Endothelial cell of umbilical vein (primary cell): ENCODE results near the gene HCFC2. TPM values are rescaled to one million over a fixed set of nuclear protein-coding genes. Genes with fewer than 3 reads are reported as not detected.

ENCODE experiments used
- BruUV-seq: library from RNA; stranded (reverse); fragments of 400-500 nt; replicated peaks from 2 replicates; lab custom pipeline; 2021; lab: Mats Ljungman, UMichigan
- CTCF ChIA-PET: fragments of 300-600, 350-600 bp; sonication (Branson Sonifier 250); formaldehyde crosslinking; loops from one replicate; lab custom pipeline; 2021; ENCODE audit warnings: antibody characterized with exemption, inconsistent platforms; lab: Charles Lee
- POLR2A ChIA-PET: fragments of 300-600, 350-600 bp; sonication (Branson Sonifier 250); formaldehyde crosslinking; loops from one replicate; lab custom pipeline; 2021; ENCODE audit warnings: antibody characterized with exemption, inconsistent platforms; lab: Charles Lee
- DNase-seq: peaks from one replicate; pipeline ENCODE4 v3.0.0-alpha.2; 2011; ENCODE audit warnings: low read depth, low spot score
- FAIRE-seq: peaks from 2 replicates; lab custom pipeline; 2011; peaks lifted over from hg19 to GRCh38; lab: Jason Lieb, UNC
- H2AFZ ChIP-seq: 2 replicates; pipeline ENCODE4 v1.6.0; 2012; ENCODE audit warnings: low read depth, low read length, control low read depth, inconsistent platforms
- H3K27ac ChIP-seq: 2 replicates; pipeline ENCODE4 v1.5.1; 2011; ENCODE audit warnings: low read depth, mild to moderate bottlenecking, control low read depth, low read length, moderate library complexity; ENCODE audit not compliant: insufficient read depth
- H3K27me3 ChIP-seq, 2 experiments: 2 replicates each; pipeline versions ENCODE4 v1.6.0 to v1.6.1; 2011; ENCODE audit warnings: low read length in 2 of 2, mixed read lengths in 1 of 2; ENCODE audit not compliant: control insufficient read depth in 2 of 2, insufficient read depth in 2 of 2
- H3K36me3 ChIP-seq, 2 experiments: 2 replicates in 1 of 2; 3 replicates in 1 of 2; pipeline ENCODE4 v1.5.1; 2011; ENCODE audit warnings: low read length in 2 of 2, mild to moderate bottlenecking in 1 of 2, moderate library complexity in 1 of 2; ENCODE audit not compliant: control insufficient read depth in 2 of 2, insufficient read depth in 2 of 2; ENCODE audit errors: extremely low read depth in 1 of 2
- H3K4me1 ChIP-seq: 3 replicates; pipeline ENCODE4 v1.5.1; 2011; ENCODE audit warnings: mild to moderate bottlenecking, low read length; ENCODE audit not compliant: control insufficient read depth, insufficient read depth; ENCODE audit errors: extremely low read depth
- H3K4me2 ChIP-seq: 2 replicates; pipeline ENCODE4 v1.6.1; 2011; ENCODE audit warnings: low read length, control low read depth, mixed read lengths; ENCODE audit not compliant: insufficient read depth
- H3K4me3 ChIP-seq, 3 experiments: fragments of 200-600 bp in 1 of 3; sonication (generic), shearing (Covaris generic) in 1 of 3; replicated peaks in 1 of 3; 2 replicates each; pipeline ENCODE4 v1.5.1; 2011 to 2016; ENCODE audit warnings: control low read depth in 3 of 3, low read length in 3 of 3, mild to moderate bottlenecking in 2 of 3, inconsistent platforms in 1 of 3, low read depth in 1 of 3, moderate library complexity in 1 of 3; ENCODE audit not compliant: insufficient read depth in 1 of 3
- H3K79me2 ChIP-seq: 2 replicates; pipeline ENCODE4 v1.6.0; 2012; ENCODE audit warnings: low read length, inconsistent platforms; ENCODE audit not compliant: control insufficient read depth, insufficient read depth
- H3K9ac ChIP-seq: replicated peaks from 2 replicates; pipeline ENCODE3; 2011; ENCODE audit warnings: low read length, control low read depth; ENCODE audit not compliant: insufficient read depth; ENCODE audit errors: extremely low read depth
- H3K9me1 ChIP-seq: replicated peaks from 3 replicates; pipeline ENCODE4 v1.6.0; 2011; ENCODE audit warnings: mild to moderate bottlenecking, low read length; ENCODE audit not compliant: control insufficient read depth, insufficient read depth; ENCODE audit errors: extremely low read depth
- H3K9me3 ChIP-seq: replicated peaks from 2 replicates; pipeline ENCODE4 v1.5.1; 2012; ENCODE audit warnings: low read length, inconsistent platforms; ENCODE audit not compliant: control insufficient read depth, insufficient read depth
- H4K20me1 ChIP-seq: replicated peaks from 2 replicates; pipeline ENCODE3; 2011; ENCODE audit warnings: mild to moderate bottlenecking, low read length; ENCODE audit not compliant: control insufficient read depth, insufficient read depth; ENCODE audit errors: extremely low read depth
- EZH2 ChIP-seq: IDR thresholded peaks from 2 replicates; pipeline ENCODE4 v1.6.1; 2012; ENCODE audit warnings: borderline replicate concordance, low read depth, mild to moderate bottlenecking, moderate library complexity, low read length, inconsistent platforms; ENCODE audit not compliant: severe bottlenecking
- FOS ChIP-seq: IDR thresholded peaks from 2 replicates; pipeline ENCODE4 v1.6.1; 2011; ENCODE audit warnings: mild to moderate bottlenecking, low read length, moderate library complexity, borderline replicate concordance; ENCODE audit not compliant: insufficient read depth
- GATA2 ChIP-seq: IDR thresholded peaks from 2 replicates; pipeline ENCODE4 v1.7.0; 2011; ENCODE audit warnings: low read depth, mild to moderate bottlenecking, moderate library complexity, mixed read lengths, low read length; ENCODE audit not compliant: insufficient read length, insufficient read depth
- JUN ChIP-seq: IDR thresholded peaks from 2 replicates; pipeline ENCODE4 v1.6.1; 2011; ENCODE audit warnings: borderline replicate concordance, low read depth; ENCODE audit not compliant: insufficient read length, insufficient read depth
- MYC ChIP-seq: IDR thresholded peaks from one replicate; pipeline ENCODE4 v1.6.1; 2011; ENCODE audit warnings: mild to moderate bottlenecking, low read depth, low read length
- POLR2A ChIP-seq: IDR thresholded peaks from 2 replicates; pipeline ENCODE4 v1.6.1; 2012; ENCODE audit warnings: low read depth, mild to moderate bottlenecking, control low read depth, low read length
- POLR2AphosphoS5 ChIP-seq: IDR thresholded peaks from 2 replicates; pipeline ENCODE4 v1.6.1; 2012; ENCODE audit warnings: low read depth, mild to moderate bottlenecking, control low read depth, low read length, moderate library complexity; ENCODE audit not compliant: insufficient read depth
- dilution Hi-C: fragments of 300-500 bp; cut with MboI; formaldehyde crosslinking; loops from one replicate; pipeline ENCODE4 v1.15.0; 2019; ENCODE audit warnings: low sequenced_read_pairs; ENCODE audit not compliant: extremely low pct_ligation_motif_present
- intact Hi-C: fragments of 100-400 bp; cut with micrococcal nuclease; formaldehyde crosslinking; loops from one replicate; pipeline ENCODE4 v1.10.0; 2022
- polyA plus RNA-seq, 4 experiments: library from polyadenylated mRNA; depleted of rRNA in 3 of 4; stranded (reverse) in 3 of 4; unstranded in 1 of 4; fragments of >200 nt; gene quantifications; 2 replicates each; pipeline versions ENCODE4 v1.2.1 to v1.2.3, GENCODE V29; 2011 to 2012; ENCODE audit warnings: missing spikeins in 1 of 4
- total RNA-seq: library from RNA; stranded (reverse); gene quantifications from 2 replicates; pipeline ENCODE4 v1.2.3, GENCODE V29; 2021
- TF ChIP-seq, protein P1 (sequence below), 2 donors: IDR thresholded peaks; 1 replicate in 1 of 2; 2 replicates in 1 of 2; pipeline ENCODE4 v1.5.1; 2011; ENCODE audit warnings: low read length in 2 of 2, mild to moderate bottlenecking in 2 of 2, moderate library complexity in 2 of 2, control low read depth in 1 of 2, inconsistent platforms in 1 of 2, low read depth in 1 of 2; ENCODE audit not compliant: insufficient read depth in 1 of 2; ENCODE audit errors: extremely low read depth in 1 of 2
- TF ChIP-seq, protein P2 (sequence below): IDR thresholded peaks from 2 replicates; pipeline ENCODE4 v1.6.1; 2011; ENCODE audit not compliant: insufficient read depth, insufficient read length

The HCFC2 gene
- total and polyA plus RNA-seq, 2 donors (not counting 3 experiments of a cell fraction or from before 2014, with no cell fraction given): 6.0 to 15.6 TPM

DNA sequence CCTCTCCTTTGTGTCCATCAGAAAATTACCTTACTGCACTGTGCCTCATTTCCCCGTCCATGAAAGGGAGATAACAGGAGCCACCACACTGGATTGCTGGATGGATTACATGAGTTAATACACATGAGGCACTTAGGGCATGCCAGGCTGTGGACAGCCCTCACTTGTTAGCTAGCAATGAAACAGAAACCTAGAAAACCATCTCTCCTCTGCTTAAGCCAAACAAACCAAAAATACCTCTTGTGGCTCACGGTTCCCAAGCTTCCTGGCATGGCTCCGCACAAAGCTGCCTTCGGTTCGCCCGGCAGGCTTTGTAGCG lies 660 bp upstream of the HCFC2 start:
- intact Hi-C loops (loop anchor here (2.0 kb wide), 2 partner anchors 99 to 107 kb away; partner anchors contain the start of gene TDG), dilution Hi-C loops (no loop called here)
- FAIRE-seq: peak; percentile 62
- peak overlapping the region; percentile 65 for H3K9ac ChIP-seq
- H3K9me1 ChIP-seq: no peaks in the 10 kb centered on the region
- POLR2A ChIA-PET: interaction anchor here (0.6 to 0.7 kb wide), 2 partner anchors 223 to 345 kb away, joined by 3 to 4 read pairs; partner anchors contain the start of gene NT5DC3
- DNase-seq: no peak
- no peaks in the 10 kb centered on the region for H4K20me1 ChIP-seq
- BruUV-seq: no TSS peak
- peak overlapping the region; percentile 97 for H2AFZ ChIP-seq
- no peaks in the 10 kb centered on the region for H3K9me3 ChIP-seq
- CTCF ChIA-PET: interaction anchor here (0.9 to 2.2 kb wide), 3 partner anchors 9 to 990 kb away, joined by 3 to 22 read pairs (median 3); no protein-coding TSS in a partner anchor
- TF ChIP-seq JUN: no peak
- no peaks in the 10 kb centered on the region for H3K27me3 ChIP-seq
- H3K4me2 ChIP-seq: peak overlapping the region; percentile 84
- H3K79me2 ChIP-seq: peaks cover 13% of the 10 kb centered on the region
- H3K4me3 ChIP-seq: peak overlapping the region; percentile 86 to 89 (median 86)
- peaks cover 0 to 2% of the 10 kb centered on the region in 2 experiments for H3K36me3 ChIP-seq
- H3K27ac ChIP-seq: peak overlapping the region; percentile 29
- peaks cover 10% of the 10 kb centered on the region for H3K4me1 ChIP-seq

DNA sequence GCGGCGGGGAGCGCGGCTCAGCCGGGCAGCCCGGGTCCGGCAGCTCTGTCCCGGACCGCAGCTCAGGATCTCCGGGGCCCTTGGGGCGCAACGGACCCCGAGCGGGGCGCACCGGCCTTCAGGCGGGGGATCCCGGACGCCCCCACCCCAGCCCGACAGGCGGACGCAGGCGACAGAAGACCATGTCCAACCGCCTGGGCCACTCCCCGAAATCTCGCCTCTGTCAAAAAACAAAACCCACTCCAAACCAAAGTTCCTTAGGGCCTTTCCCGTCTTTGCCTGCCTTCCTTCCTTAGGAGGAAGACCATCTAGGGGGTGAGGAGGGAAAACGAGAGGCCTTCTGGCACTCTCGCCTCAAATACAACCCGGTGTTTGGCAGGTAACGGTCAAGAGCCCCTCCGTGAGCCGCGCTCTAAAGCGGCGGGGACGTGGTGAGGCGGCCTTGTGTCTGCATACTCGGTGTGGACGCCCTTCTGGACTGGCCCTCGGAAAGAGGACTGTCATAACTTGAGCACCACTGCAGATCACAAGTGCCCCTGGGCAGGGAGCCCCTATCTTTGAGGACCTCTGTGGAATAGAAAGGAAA lies 604 bp downstream of the HCFC2 start:
- POLR2A ChIA-PET: interaction anchor here (0.7 to 0.9 kb wide), 2 partner anchors 73 to 135 kb away, joined by 3 read pairs; partner anchors contain the start of genes HSP90B1 and NFYB
- peak; percentile 36 for DNase-seq
- TF ChIP-seq POLR2A (no peak), JUN (no peak), FOS (no peak), GATA2 (no peak), POLR2AphosphoS5 (no peak), MYC (no peak), EZH2 (no peak)
- TF ChIP-seq, protein P1, sequence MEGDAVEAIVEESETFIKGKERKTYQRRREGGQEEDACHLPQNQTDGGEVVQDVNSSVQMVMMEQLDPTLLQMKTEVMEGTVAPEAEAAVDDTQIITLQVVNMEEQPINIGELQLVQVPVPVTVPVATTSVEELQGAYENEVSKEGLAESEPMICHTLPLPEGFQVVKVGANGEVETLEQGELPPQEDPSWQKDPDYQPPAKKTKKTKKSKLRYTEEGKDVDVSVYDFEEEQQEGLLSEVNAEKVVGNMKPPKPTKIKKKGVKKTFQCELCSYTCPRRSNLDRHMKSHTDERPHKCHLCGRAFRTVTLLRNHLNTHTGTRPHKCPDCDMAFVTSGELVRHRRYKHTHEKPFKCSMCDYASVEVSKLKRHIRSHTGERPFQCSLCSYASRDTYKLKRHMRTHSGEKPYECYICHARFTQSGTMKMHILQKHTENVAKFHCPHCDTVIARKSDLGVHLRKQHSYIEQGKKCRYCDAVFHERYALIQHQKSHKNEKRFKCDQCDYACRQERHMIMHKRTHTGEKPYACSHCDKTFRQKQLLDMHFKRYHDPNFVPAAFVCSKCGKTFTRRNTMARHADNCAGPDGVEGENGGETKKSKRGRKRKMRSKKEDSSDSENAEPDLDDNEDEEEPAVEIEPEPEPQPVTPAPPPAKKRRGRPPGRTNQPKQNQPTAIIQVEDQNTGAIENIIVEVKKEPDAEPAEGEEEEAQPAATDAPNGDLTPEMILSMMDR (IDR thresholded peaks at IDR 0.05; ENCODE audit: extremely low read depth in 1 of 2, insufficient read depth in 1 of 2, low read depth in 1 of 2, low read length in 2 of 2): no peak
- TF ChIP-seq, protein P2, sequence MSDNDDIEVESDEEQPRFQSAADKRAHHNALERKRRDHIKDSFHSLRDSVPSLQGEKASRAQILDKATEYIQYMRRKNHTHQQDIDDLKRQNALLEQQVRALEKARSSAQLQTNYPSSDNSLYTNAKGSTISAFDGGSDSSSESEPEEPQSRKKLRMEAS: no peak
- H4K20me1 ChIP-seq: no peaks in the 10 kb centered on the region
- dilution Hi-C loops: no loop called here
- peak overlapping the region; percentile 86 to 89 (median 86) for H3K4me3 ChIP-seq
- H3K4me2 ChIP-seq: peak overlapping the region; percentile 61
- H3K9ac ChIP-seq: peak overlapping the region; percentile 43
- H3K9me1 ChIP-seq: no peaks in the 10 kb centered on the region
- H2AFZ ChIP-seq: peak overlapping the region; percentile 97
- CTCF ChIA-PET: interaction anchor here (1.2 to 2.2 kb wide), 2 partner anchors 44 to 99 kb away, joined by 3 to 22 read pairs; partner anchors contain the start of gene TDG
- H3K27ac ChIP-seq: peak overlapping the region; percentile 41
- H3K36me3 ChIP-seq: peaks cover 0 to 2% of the 10 kb centered on the region in 2 experiments
- H3K4me1 ChIP-seq: peaks cover 10% of the 10 kb centered on the region
- peaks cover 13% of the 10 kb centered on the region for H3K79me2 ChIP-seq
- intact Hi-C loops: loop anchor here (2.0 kb wide), 2 partner anchors 100 to 108 kb away; partner anchors contain the start of gene TDG
- H3K27me3 ChIP-seq: no peaks in the 10 kb centered on the region
- H3K9me3 ChIP-seq: no peaks in the 10 kb centered on the region
- BruUV-seq: no TSS peak
- no peak for FAIRE-seq
